ENCODE measurements around the gene CELA1.
A peak's percentile ranks its signal among the peaks of the same experiment; 100 is the strongest.

CELA1 gene

DNA sequence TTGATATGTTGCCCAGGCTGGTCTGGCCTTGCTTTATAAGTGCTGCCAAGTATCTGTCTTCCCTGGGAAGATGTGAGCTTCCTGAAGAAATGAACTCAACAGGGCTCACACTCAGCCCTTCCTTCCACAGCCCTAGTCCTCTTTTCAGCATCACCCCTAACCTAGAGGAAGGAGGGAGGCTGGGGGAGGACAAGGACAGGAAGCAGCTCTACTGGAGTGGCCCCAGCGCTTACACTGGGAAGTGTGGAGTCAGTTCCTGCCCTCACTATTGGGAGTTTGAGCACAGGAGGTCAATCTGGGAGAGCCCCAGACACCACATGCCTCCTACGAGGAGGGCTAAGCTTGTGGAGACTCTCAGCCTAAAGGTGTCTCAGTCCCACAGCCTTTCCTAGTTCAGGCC is 27.9 kb upstream of the CELA1 start:
- DNase-seq, result no peak

DNA sequence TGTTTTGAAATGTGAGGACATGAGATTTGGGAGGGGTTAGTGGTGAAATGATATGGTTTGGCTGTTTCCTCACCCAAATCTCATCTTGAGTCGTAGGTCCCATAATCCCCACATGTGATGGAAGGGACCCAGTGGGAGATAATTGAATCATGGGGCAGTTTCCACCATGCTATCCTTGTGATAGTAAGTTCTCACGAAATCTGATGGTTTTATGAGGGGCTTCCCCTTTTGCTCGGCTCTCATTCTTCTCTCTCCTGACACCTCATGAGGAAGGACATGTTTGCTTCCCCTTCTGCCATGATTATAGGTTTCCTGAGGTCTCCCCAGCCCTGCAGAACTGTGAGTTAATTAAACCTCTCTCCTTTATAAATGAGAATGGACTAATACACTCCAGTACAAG is 26.7 kb upstream of the CELA1 start:
- no peak for DNase-seq

DNA sequence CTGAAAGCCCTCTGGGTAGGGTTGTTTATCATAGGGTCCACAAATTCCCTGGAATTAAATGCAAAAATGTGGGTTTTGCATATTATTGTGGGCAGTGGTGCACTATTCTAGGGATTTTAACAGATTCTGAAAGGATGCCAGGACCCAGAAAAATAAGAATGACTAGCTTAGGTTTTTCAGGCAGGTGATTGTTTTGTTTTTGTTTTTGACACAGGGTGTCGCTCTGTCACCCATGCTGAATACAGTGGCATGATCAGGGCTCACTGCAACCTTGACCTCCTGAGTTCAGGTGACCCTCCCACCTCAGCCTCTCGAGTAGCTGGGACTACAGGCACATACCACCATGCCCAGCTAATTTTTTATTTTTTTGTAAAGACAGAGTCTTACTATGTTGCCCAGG is 25.5 kb upstream of the CELA1 start:
- DNase-seq, result no peak

DNA sequence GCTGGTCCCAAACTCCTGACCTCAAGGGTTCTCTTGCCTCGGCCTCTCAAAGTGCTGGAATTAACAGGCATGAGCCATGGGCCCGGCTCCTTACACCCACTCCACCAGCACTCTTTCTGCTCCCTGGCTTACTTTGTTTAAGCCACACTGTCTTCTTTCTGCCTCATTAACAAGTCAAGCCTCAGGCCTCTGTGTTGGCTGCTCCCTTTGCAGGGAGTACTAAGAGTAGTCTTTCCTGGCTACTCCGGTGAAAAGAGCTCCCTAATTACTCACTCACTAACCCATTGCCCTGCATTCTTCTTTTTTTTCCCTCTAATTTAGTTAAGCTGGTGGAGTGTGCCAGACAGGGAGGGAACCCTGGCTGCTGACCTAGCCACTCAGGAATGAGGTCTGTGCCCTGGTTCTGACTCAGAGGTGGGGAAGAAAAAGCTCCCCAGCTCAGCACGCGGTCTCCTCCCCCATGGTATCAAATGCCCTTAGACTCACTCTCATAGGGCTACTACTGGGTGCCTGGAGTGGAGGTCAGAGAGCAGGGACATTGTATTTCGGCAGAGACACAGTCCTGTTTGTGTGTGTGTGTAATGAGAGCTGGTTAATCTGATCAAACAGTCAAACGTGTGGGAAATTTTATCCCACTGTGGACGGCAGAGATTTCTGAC is 24.9 kb upstream of the CELA1 start:
- no peak for DNase-seq

DNA sequence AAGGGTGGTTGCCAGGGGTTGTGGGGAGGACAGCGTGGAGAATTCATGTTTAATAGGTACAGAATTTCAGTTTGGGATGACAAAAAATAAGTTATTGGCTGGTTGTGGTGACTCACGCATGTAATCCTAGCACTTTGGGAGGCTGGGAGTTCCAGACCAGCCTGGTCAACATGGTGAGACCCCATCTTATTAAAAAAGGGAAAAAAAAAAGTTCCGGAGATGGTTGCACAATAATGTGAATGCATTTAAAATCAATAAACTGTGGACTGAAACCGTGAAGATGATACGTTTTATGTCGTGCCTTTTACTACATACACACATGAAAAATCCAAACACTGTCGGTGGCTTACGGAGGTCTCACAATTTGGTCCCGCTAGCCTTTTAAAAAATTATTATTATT is 24.2 kb upstream of the CELA1 start:
- no peak for DNase-seq

DNA sequence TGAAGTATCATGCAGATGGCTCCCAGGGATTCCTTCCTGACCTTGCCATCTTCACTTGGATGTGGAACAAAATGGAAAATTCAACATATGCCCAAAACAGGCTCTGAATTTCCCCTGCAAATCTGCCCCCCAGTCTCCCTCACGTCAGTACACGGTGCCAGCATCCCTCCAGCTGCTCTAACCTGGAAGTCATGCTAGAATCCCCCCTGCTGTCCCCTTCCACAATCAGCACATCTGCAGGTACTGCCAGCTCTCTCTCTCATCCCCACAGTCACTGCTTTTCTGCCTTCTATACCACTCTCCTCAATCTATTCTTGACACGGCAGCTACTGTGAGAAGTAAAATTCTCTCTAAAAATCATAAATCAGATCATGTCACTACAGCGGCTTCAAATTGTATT is 23.1 kb upstream of the CELA1 start:
- DNase-seq, result no peak

DNA sequence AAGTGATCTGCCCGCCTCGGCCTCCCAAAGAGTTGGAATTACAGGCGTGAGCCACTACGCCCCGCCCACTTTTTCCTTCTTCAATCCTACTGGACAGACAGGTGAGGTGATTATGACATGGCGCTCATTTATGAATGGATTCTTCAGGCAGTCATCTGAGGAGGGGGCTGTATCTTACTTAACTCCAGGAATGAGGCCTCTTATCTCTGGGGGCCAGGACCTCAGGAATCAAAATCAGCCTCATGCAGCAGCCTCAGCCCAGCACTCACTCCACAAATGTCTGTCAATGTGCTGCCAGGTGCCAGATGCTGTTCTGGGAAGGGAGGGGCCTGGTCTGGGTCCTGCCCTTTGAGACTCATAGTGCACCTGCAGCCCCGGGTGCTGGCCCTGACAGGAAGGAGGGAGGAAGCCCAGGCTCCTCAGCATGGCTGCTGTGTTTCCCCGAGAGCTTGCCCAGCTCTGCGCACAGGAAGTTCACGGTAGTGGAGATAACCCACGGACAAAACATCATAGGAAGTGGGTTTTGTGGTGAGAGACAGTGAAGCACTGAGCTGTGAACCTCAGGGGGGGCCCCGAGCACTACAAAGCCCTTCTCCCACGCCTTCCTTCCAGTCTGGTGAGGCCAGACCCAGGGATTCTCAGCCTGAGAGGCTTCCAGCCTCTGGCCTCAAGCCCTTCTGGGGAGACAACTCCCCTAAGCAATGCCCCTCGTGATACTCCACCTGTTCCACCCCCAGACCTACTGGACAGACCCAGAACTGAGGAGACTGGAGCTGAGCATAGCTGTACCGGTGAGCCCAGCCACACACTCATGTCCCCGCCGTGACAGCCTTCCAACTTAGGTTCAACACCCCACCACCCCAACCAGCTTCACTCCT is 22.4 kb upstream of the CELA1 start:
- DNase-seq, result peak; percentile 92

DNA sequence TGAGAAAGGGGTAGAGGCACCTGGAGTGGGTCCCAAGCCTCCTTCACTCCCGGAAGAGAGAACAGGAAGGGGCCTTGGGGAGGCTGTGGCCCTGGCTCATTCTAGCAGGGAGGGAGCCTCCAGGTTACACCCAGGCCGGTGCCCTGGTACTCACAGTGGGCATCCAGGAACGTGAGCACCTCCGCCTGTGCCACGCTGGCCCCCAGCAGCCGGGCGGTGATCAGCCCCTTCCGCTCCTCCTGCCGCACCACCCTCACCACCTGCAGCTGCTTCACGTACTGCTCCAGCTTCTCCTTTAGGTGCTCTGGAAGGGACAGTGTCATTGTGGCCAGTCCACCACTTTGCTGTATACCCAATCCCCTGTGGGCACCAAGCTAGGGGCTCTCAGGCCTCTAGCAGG is 18.8 kb upstream of the CELA1 start:
- DNase-seq, result no peak

DNA sequence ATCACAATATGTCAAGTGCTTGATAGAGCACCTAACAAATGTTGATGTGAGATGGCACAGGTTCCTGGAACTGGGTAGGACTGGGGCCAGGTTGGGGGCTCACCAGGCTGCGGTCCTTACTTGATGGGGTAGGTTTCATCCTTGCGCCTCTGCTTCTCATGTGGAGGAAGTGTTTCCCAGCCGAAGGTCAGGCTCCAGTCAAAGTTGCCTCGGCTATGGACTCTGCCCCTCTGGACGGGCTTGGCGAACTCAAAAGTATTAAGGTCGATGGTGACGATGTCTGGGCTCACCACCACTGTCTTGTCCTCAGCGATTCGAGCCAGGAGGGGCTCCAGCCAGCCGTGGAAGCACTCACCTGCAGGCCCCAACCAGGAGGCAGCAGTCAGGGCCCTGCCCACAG is 17.5 kb upstream of the CELA1 start:
- DNase-seq, result no peak

DNA sequence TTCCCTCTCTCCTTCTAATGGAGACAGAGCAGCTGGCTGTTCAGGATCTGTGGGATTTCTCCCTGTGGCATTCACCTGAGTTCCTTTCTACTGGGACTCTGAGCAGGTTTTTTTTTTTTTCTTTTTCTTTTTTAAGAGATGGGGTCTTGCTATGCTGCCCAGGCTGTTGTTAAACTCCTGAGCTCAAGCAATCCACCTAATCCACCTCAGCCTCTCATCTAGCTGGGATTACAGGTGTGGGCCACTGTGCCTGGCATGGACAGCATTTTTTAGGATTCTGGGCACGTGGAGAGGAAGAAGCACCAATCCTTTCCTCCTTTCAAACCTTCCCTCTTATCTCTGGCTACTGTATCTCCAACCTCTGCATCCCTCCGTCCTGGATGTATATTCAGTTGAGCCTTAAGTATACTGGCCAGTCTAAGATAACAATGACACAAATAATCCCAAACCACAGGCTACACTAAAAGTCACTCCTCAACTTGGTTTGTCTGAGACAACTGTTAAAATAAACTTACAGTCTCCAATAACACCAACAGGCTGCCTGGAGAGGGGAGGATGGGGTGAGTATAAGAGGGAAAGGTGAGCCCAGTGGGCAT is 16.4 kb upstream of the CELA1 start:
- no peak for DNase-seq

DNA sequence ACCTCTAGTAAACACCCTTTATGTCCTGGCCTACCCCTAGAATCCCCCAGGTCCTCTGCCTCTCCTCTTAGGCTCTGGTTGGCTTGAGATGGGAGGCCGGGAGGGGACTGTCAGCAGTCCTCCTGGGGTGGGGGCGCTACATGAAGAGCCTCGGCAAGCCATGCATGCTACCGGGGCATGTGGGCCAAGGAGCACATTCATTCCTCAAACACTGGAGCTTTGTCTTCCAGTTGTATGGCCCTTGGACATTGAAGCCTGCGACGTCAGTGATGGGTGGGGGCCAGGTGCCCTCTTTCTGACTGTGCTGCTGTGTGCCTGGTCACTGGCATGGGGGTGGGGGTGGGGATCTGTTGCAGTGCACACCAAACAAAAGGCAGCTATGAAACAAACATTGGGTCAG is 15.8 kb upstream of the CELA1 start:
- DNase-seq, result no peak

DNA sequence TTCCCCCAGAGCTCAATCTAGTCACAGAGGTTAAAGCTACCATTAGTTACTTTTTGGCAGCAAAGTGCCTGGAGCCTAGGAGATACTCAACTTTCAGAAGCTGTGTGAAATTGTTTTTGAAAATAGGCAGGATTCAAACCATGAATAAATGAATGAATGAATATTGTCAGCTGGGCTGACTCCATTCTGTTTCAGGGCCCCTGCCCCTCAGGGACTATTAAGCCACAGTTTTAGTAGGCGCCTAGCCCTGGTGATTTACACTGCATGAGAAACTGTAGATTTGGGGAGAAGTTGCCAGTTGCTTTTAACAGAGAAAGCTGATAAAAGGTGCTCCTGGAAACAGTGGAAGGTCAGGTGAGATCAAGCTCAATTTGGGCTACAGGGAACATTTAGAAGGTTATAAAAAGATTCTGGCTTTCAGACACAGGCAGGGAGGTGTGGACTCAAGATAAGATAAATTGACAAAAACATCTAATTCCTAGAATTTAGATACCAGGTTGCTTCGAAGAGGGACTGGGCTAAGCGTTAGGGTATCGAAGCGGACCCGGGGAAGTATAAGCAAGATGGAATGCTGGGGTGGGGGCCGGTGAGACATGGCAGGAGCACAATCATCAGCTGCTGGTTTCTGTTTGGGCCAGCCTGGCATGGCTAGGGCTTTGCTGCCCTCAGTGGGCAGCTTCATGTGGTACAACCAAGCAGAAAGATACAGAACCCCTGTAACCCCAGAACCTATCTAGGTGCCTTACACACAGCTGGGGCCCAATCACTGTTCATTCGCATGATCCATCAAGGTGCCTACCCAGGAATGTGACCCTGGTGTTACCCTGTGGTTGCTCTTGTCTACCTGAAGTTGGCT is 14.9 kb upstream of the CELA1 start:
- DNase-seq, result no peak

DNA sequence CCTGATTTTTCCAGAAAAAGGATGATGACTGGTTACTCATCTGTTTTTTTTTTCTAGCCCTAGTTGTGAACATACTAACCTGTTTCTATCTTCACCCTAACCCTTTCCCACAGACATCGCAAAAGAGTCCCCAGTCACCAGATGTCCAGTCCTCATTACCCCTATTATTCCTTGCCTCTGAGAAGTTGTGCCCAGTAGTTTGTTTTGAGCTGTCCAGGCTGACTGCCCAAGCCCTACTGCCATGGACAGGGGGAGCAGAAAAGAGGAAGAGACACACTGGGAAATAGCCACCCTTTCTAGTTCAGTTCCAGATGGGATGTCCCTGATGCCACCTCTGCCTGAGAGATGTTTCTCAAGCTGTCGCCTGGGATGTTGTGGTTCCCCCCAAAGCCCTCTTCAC is 13.8 kb upstream of the CELA1 start:
- DNase-seq, result no peak

DNA sequence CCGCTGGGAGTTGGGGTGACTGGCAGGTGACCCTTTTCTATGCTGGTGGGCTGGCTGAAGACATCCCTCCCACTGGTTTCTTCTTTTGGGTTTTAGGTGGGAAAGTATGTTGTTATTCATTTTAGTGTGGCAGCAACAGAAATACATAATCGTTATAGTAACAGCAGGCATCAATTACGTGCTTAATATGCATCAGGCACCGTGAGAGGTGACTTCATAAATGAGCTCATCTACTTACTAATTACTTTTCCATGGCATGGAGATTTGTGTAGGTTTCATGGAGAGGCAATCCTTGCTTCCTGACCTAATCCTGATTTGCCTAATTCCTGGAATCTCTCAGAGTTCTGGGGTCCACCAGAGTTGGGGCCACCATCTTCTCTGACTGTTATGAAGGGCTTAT is 13.4 kb upstream of the CELA1 start:
- no peak for DNase-seq

DNA sequence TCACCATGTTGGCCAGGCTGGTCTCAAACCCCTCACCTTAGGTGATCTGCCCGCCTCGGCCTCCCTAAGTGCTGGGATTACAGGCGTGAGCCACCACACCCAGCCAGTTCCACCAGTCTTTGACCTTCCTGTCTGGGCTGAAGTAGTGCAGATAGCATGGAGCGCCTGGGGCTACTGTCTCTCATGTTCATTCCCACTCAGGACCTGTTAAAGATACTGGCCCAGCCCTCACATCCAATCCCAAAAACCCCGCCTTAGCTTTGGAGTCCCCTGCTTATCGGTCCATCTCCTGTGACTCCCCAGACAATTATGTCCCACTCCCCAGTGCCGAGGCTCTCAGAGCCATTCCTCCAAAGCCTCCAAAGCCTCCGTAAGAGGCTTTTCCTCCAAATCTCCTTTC is 12.0 kb upstream of the CELA1 start:
- DNase-seq, result no peak

DNA sequence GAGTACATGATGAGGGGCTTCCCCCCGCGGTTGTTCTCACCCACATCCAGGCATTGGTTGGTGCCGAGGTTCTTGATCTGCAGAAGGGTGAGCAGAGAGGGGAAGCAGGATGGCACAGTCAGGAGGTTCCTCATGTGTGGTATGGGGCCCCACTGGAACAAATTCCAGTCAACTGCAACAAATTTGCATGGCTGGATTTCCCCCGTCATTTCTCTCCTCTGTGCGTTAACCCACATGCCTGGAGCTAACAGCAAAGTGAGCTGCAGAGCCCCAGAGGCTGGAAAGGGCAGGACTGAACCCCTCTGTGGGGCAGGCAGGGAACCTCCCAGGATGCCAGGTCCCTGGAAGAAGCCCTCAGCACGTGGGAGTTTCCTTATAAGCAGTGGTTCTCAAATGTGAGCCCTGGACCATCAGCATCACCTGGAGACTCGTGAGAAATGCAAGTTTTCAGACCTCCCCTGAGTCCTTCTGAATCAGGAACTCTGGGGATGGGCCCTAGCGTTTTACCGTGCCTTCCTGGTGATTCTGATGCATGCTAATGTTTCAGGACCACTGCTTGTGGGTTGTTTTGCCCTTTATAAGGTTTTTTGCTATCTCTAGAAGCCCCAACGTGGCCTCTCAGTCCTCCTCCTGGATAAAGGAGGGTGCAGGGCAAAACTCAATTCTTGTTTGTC is 11.0 kb upstream of the CELA1 start:
- DNase-seq, result peak; percentile 32

DNA sequence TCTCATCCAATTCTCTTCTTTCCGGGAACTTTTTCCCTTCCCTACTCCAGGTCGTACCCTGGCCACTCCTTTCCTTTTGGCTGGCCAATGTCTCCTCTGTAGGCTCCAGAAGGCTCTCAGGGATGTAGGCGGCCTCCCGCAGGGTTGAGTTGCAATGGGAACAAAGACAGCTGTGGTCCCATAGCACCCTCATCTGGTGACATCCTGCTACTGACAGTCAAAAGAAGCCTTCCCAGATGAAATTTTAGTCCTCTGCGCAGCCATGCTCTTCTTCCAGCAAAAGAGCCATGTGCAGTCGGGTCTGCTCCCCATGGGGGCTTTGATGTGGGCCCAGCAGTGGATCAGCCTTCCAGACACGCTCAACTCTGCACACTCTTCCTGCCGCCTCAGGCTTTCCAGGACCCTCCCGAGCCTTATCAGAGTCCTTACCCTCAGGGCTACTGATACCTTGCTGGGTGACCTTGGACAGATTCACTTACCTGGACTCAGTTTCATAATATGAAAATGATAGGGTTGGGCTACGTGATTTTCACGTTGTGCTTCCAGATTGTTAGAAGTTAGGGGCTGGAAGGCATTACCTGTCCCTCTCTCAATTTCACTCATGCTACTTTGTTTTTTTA is 5.5 kb upstream of the CELA1 start:
- peak; percentile 33 for DNase-seq

DNA sequence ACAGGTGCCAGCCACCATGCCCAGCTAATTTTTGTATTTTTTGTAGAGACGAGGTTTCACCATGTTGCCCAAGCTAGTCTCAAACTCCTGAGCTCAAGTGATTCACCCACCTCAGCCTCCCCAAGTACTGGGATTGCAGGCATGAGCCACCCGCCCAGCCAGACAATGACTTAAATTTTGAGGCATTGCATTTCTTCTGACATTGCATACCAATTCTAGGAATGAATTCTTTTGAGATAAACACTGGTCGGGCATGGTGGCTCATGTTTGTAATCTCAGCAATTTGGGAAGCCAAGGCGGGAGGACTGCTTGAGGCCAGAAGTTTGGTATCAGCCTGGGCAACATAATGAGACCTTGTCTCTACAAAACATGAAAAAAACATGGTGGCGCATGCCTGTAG is 2.5 kb upstream of the CELA1 start:
- DNase-seq, result no peak

DNA sequence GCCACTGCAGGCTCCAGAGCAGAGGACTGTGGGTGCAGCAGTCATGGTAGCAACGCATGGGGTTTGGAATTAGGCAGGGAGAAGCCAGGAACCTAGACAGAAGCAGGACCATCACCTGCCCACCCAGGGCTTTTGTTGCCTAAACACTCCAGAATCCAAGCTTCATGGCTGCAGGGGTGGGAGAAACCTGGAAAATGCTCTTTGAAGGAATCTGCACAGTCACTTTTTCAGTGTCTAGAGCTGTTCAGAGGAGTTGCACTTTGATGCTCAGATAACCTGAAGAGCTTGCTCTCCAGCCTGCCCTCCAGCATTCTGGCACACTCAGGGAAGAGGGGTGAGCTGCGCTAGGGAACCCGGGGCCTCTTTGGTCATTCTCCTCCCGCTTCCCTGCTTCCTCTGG is 1.6 kb upstream of the CELA1 start:
- DNase-seq, result no peak

DNA sequence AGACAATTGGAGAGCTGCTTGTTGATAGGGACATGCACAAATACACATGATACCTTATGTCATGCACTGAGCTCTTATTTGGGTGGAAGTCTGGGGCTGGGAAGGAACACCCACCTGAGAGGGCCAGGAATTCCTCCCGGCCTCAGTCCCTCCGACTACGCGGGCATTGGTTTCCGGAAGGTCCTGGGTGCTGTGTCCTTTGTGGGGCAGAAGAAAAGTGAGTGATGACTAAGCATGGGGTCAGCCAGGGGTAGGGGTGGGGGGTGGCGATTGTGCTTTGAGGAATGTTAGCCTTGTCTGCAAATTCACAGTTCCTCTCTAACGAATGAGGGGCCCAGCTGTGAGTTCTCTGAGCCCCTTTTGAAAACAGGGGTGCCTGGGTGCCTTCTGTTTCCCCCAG is 798 bp downstream of the CELA1 start:
- no peak for DNase-seq

DNA sequence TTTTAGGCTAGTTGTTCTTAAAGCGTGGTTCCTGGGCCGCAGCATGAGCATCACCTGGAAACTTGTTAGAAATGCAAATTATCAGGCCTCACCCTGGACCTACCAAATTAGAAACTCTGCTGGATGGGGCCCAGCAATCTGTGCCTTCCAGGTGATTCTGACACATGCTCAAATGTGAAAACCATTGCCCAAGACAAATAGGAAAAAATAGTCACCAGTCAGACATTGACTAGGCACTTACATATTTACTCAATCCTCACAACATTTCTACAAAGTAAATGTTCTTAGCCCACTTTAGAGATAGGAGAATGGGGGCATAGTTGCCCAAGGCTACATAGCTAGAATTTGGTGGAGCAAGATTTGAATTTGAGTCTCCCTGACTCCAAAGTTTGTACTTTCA is 3.3 kb downstream of the CELA1 start:
- no peak for DNase-seq

DNA sequence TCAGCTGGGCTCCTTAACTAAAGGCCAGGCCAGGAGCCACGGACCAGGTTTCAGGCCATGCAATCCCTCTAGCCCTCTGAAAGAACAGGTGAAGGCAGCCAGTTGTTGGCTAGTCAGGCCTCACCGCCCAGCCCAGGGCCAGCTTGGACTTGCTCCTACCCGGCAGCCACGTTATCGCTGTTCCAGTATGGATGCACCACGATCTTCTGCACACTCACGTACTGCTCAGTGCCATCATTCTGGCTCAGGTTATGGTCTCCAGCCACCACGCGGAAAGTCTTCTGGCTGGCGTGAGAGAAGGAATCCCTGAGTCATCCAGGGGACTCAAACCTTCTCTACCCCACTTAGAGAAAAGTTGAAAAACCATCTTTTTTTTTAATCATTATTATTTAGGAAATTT is 4.1 kb downstream of the CELA1 start:
- DNase-seq, result no peak

Measured in stimulated activated CD4-positive, alpha-beta T cell treated with anti-CD3 and anti-CD28 coated beads, Interleukin-1b, Interleukin-23, amount 100 ng/mL, for 48 hours (primary cell).